CD4-positive, alpha-beta T cell treated with Interleukin-6 for 4 hours (primary cell): ENCODE results near the gene ACP6.

Experiments used
- DNase-seq: peaks from one replicate; pipeline ENCODE4 v3.0.0-alpha.2; 2020; ENCODE audit warnings: mixed read lengths

The ACP6 gene

GRCh38 chr1:147648933-147649332 is 21.4 kb downstream of the ACP6 start:
- no peak for DNase-seq

GRCh38 chr1:147647796-147648633 is 22.3 kb downstream of the ACP6 start:
- peak; percentile 20 for DNase-seq

- DNase-seq = no peak
Observed at GRCh38 chr1:147643974-147644373, 26.4 kb downstream of the ACP6 start.

GRCh38 chr1:147641695-147642592 is 28.4 kb downstream of the ACP6 start:
- DNase-seq = peak; percentile 71

- no peak for DNase-seq
Observed at GRCh38 chr1:147641291-147641690, 29.0 kb downstream of the ACP6 start.

GRCh38 chr1:147640553-147641165 is 29.7 kb downstream of the ACP6 start:
- peak; percentile 81 for DNase-seq

GRCh38 chr1:147636314-147636713 is 34.0 kb downstream of the ACP6 start:
- no peak for DNase-seq

- no peak for DNase-seq
Observed at GRCh38 chr1:147635342-147635741, 35.0 kb downstream of the ACP6 start.

GRCh38 chr1:147634645-147635044 is 35.7 kb downstream of the ACP6 start:
- DNase-seq = no peak

- DNase-seq = no peak
Observed at GRCh38 chr1:147633759-147634158, 36.6 kb downstream of the ACP6 start.

GRCh38 chr1:147631839-147632238 is 38.5 kb downstream of the ACP6 start:
- DNase-seq = no peak

- no peak for DNase-seq
Observed at GRCh38 chr1:147630447-147630846, 39.9 kb downstream of the ACP6 start.

GRCh38 chr1:147630022-147630421 is 40.3 kb downstream of the ACP6 start:
- DNase-seq = no peak

- no peak for DNase-seq
Observed at GRCh38 chr1:147628441-147628840, 41.9 kb downstream of the ACP6 start.

GRCh38 chr1:147627435-147628110 is 42.8 kb downstream of the ACP6 start:
- peak; percentile 72 for DNase-seq

GRCh38 chr1:147626739-147627138 is 43.6 kb downstream of the ACP6 start:
- no peak for DNase-seq

- no peak for DNase-seq
Observed at GRCh38 chr1:147626291-147626690, 44.0 kb downstream of the ACP6 start.

- no peak for DNase-seq
Observed at GRCh38 chr1:147625362-147625995, 44.8 kb downstream of the ACP6 start.

- no peak for DNase-seq
Observed at GRCh38 chr1:147624529-147624928, 45.8 kb downstream of the ACP6 start.

GRCh38 chr1:147624011-147624410 is 46.3 kb downstream of the ACP6 start:
- no peak for DNase-seq

- DNase-seq = no peak
Observed at GRCh38 chr1:147622731-147623130, 47.6 kb downstream of the ACP6 start.

- no peak for DNase-seq
Observed at GRCh38 chr1:147620543-147620942, 49.8 kb downstream of the ACP6 start.
